HFF-Myc (cell line): Measurements from ENCODE around the gene MICAL2.

Experiments used
- DNase-seq: peaks from one replicate; pipeline ENCODE4 v3.0.0-alpha.2; 2011; ENCODE audit warnings: low read depth; ENCODE audit errors: extremely low read depth
- H3K4me3 ChIP-seq: replicated peaks from 2 replicates; pipeline ENCODE4 v1.5.1; 2011; ENCODE audit warnings: low read depth, mild to moderate bottlenecking, control low read depth, low read length
- TF ChIP-seq, protein P1 (sequence below): IDR thresholded peaks from 2 replicates; pipeline ENCODE4 v1.5.1; 2012; ENCODE audit warnings: mild to moderate bottlenecking, low read depth, low read length, control low read depth; ENCODE audit errors: missing control alignments

The MICAL2 gene

GRCh38 chr11:12073436-12073835 is 37.0 kb upstream of the MICAL2 start:
- TF ChIP-seq, protein P1, sequence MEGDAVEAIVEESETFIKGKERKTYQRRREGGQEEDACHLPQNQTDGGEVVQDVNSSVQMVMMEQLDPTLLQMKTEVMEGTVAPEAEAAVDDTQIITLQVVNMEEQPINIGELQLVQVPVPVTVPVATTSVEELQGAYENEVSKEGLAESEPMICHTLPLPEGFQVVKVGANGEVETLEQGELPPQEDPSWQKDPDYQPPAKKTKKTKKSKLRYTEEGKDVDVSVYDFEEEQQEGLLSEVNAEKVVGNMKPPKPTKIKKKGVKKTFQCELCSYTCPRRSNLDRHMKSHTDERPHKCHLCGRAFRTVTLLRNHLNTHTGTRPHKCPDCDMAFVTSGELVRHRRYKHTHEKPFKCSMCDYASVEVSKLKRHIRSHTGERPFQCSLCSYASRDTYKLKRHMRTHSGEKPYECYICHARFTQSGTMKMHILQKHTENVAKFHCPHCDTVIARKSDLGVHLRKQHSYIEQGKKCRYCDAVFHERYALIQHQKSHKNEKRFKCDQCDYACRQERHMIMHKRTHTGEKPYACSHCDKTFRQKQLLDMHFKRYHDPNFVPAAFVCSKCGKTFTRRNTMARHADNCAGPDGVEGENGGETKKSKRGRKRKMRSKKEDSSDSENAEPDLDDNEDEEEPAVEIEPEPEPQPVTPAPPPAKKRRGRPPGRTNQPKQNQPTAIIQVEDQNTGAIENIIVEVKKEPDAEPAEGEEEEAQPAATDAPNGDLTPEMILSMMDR: no peak
- H3K4me3 ChIP-seq: no peak overlapping the region
- DNase-seq: no peak

GRCh38 chr11:12073886-12074285 is 36.5 kb upstream of the MICAL2 start:
- TF ChIP-seq, protein P1: no peak

GRCh38 chr11:12074529-12075195 is 35.7 kb upstream of the MICAL2 start:
- no peak for DNase-seq
- H3K4me3 ChIP-seq: no peak overlapping the region
- TF ChIP-seq, protein P1: no peak

More at GRCh38 chr11:12073886-12074285, 36.5 kb upstream of the MICAL2 start:
- no peak overlapping the region for H3K4me3 ChIP-seq
- no peak for DNase-seq

- no peak overlapping the region for H3K4me3 ChIP-seq
- TF ChIP-seq, protein P1: no peak
- no peak for DNase-seq
Observed at GRCh38 chr11:12075291-12075690, 35.1 kb upstream of the MICAL2 start.

DNA sequence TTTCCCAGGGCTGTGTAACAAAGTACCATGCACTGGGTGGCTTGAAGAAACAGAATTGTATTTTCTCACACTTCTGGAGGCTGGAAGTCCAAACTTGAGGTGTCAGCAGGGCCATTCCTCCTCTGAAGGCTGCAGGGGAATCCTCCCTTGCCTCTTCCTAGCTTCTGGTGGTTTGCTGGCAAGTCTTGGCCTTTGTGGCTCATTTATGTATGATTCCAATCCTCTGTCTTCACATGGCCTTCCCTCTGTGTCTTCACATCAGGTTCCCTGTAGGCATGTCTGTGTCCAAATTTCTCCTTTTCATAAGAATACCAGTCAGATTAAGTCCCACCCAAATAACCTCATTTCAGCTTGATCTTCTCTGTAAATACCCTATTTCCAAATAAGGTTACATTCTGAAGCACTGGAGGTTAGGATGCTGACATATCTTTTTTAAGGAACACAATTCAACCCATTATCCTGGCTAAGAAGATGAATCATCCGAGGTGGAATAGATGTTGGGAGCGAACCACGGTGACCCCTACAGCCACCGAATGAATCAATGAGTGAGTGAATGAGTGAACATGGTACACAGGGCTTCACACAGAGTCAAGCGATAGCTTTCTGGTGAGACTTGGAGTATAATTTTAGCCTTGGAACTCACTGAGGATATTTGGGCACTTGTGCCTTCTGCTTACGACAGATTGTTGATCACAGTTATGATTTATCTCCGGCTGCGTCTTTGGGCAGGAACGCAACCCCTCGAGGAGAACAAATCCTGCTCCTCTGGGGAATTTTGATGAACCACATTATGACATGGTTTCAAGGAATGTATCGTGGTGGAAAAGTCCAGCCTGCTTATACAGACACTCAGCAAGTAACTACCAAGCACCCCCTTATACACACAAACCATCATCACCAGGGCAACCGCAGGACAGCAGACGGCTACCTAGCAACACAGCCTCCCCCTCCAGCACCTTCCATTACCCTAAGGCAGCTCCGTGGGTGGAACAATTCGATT is 34.3 kb upstream of the MICAL2 start:
- DNase-seq: peak; percentile 87
- TF ChIP-seq, protein P1: no peak
- no peak overlapping the region for H3K4me3 ChIP-seq

GRCh38 chr11:12076840-12077534 is 33.4 kb upstream of the MICAL2 start:
- DNase-seq: no peak
- no peak overlapping the region for H3K4me3 ChIP-seq
- TF ChIP-seq, protein P1: no peak
